Lung microvascular endothelial cell (primary cell): Measurements from ENCODE around the gene OSGEP. TPM values are rescaled to one million over a fixed set of nuclear protein-coding genes. Genes with fewer than 3 reads are reported as not detected.

ENCODE experiments used
- DNase-seq, 2 donors: peaks; one replicate each; pipeline versions ENCODE4 v3.0.0 to v3.0.0-alpha.2; 2010; ENCODE audit warnings: low read depth in 2 of 2
- total RNA-seq: library from RNA; depleted of rRNA; stranded (reverse); fragments of >200 nt; gene quantifications from 2 replicates; pipeline ENCODE4 v1.2.1, GENCODE V29; 2014

OSGEP gene
- total RNA-seq, 1 donor from 2014 or later = 48.0 TPM

DNA sequence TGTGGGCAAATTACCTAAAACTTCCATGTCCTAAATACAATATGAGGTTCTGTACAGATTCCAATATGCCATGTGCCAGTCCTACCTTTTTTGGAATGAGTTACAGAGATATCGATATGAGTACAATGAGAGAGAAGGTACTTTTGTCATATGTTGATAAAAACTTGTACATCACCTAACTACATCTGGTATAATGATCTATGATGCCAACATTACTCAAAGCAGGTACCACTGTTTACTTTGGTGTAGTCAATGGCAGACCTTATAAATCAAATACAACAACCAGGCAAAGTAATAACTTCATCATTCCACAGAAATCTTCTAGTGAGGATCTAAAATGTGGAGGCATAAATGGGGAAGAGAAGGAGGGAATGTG lies 54.0 kb downstream of the OSGEP start:
- DNase-seq = no peak

DNA sequence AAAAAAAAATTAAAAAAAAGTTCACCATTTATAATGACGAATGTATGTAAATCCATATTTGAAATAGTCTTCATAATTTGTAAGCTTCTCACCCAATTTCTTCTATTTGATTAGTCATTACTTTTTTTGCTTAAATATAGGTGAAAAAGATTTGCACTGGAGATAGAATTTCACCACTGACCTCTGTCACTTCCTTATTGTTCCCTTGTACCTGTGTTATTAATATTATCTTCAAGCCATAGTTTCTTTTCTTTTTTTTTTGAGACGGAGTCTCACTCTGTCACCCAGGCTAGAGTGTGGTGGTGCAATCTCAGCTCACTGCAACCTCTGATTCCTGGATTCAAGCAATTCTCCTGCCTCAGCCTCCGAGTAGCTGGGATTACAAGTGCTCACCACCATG lies 57.1 kb downstream of the OSGEP start:
- no peak for DNase-seq

Other genes starting within 250 kb of the OSGEP start
- not detected in 2 replicates for gene OR11H6, start 231.1 kb downstream of the OSGEP start, total RNA-seq
- not detected in 2 replicates for gene OR11H7, start 225.8 kb downstream of the OSGEP start, total RNA-seq
- not detected in 2 replicates for gene OR11H4, start 215.5 kb downstream of the OSGEP start, total RNA-seq
- gene TTC5, start 148.9 kb downstream of the OSGEP start, total RNA-seq = 12.6 and 21.0 TPM in 2 replicates
- 30.6 and 30.9 TPM in 2 replicates for gene CCNB1IP1, start 121.5 kb downstream of the OSGEP start, total RNA-seq
- gene PARP2, start 111.2 kb downstream of the OSGEP start, total RNA-seq = 3.9 and 4.6 TPM in 2 replicates
- gene TEP1, start 41.3 kb downstream of the OSGEP start, total RNA-seq = 21.4 and 30.4 TPM in 2 replicates
- gene KLHL33, start 18.6 kb downstream of the OSGEP start, total RNA-seq = under 0.01 TPM in 2 replicates
- 61.1 and 73.4 TPM in 2 replicates for gene APEX1, start 414 bp upstream of the OSGEP start, total RNA-seq
- 18.7 and 23.4 TPM in 2 replicates for gene PIP4P1, start 6.6 kb upstream of the OSGEP start, total RNA-seq
- gene PNP, start 14.6 kb upstream of the OSGEP start, total RNA-seq = 193 and 227 TPM in 2 replicates
- not detected in 2 replicates for gene RNASE10, start 50.7 kb upstream of the OSGEP start, total RNA-seq
- not detected in 2 replicates for gene RNASE9, start 106.2 kb upstream of the OSGEP start, total RNA-seq
- not detected in 2 replicates for gene RNASE11, start 133.2 kb upstream of the OSGEP start, total RNA-seq
- gene RNASE12, start 136.6 kb upstream of the OSGEP start, total RNA-seq = not detected in 2 replicates
- gene OR6S1, start 186.9 kb upstream of the OSGEP start, total RNA-seq = not detected in 2 replicates
- 10.5 and 12.4 TPM in 2 replicates for gene RNASE4, start 229.7 kb upstream of the OSGEP start, total RNA-seq
- gene ANG, start 234.0 kb upstream of the OSGEP start, total RNA-seq = 5.2 and 7.2 TPM in 2 replicates